ENCODE results near the gene LRCH1. TPM values are rescaled to one million over a fixed set of nuclear protein-coding genes. Genes with fewer than 3 reads are reported as not detected.

The LRCH1 gene
- total and polyA plus RNA-seq, 2 of the 4 experiments (the other 2 are of a cell fraction): 7.0 to 8.8 TPM

GRCh38 chr13:46556418-46556779 lies 3.4 kb downstream of the LRCH1 start:
- in situ Hi-C loops (cut with MboI; ENCODE audit: low sequenced_read_pairs): loop anchor here (10.0 kb wide), 1 partner anchor 128 kb away; no protein-coding TSS in a partner anchor
- POLR2A ChIA-PET (ENCODE audit: unreplicated experiment): no interaction called here

More at GRCh38 chr13:46556418-46556779, 3.4 kb downstream of the LRCH1 start:
- Histone ChIP-seq H3K27me3 (ENCODE audit: control insufficient read depth, insufficient read depth, low read length) (no peaks in the 10 kb centered on the region), H2AK5ac (ENCODE audit: low read depth, low read length) (no peak overlapping the region), H3K79me1 (ENCODE audit: low read depth in 1 of 2, low read length in 2 of 2) (peaks cover 18 to 58% of the 10 kb centered on the region in 2 experiments), H4K91ac (ENCODE audit: insufficient read depth, low read depth, low read length) (no peak overlapping the region), H3K23ac (ENCODE audit: low read depth, low read length) (no peak overlapping the region), H2BK15ac (ENCODE audit: low read depth, low read length) (no peak overlapping the region), H3K4me1 (ENCODE audit: control insufficient read depth, insufficient read depth, low read length) (peaks cover 7% of the 10 kb centered on the region), H3K36me3 (ENCODE audit: control insufficient read depth, insufficient read depth, low read length) (no peaks in the 10 kb centered on the region), H2AFZ (replicated peaks; ENCODE audit: low read length, poor library complexity) (no peak overlapping the region), H3K9me1 (ENCODE audit: insufficient read depth, low read length) (peaks cover 10% of the 10 kb centered on the region), H4K8ac (ENCODE audit: low read depth in 2 of 2, low read length in 2 of 2) (no peak overlapping the region), H3K4me3 (ENCODE audit: insufficient read depth, low read depth, low read length) (no peak overlapping the region), H3K4ac (ENCODE audit: low read depth, low read length) (no peak overlapping the region), H3K9ac (ENCODE audit: low read depth, low read length) (no peak overlapping the region), H2BK5ac (ENCODE audit: low read depth, low read length, poor library complexity, severe bottlenecking) (no peak overlapping the region), H4K20me1 (ENCODE audit: insufficient read depth, low read length) (peaks cover 24% of the 10 kb centered on the region; the same call in 1 of the 2 replicates), H3K56ac (ENCODE audit: extremely low read depth, insufficient read depth, low read length) (no peak overlapping the region), H2BK120ac (ENCODE audit: low read depth, low read length) (no peak overlapping the region), H2BK20ac (ENCODE audit: low read depth, low read length) (no peak overlapping the region), H3K14ac (replicated peaks; ENCODE audit: low read depth, low read length) (no peak overlapping the region), H3K9me3 (ENCODE audit: control insufficient read depth, insufficient read depth, low read length) (no peaks in the 10 kb centered on the region), H3K4me2 (ENCODE audit: low read depth, low read length) (no peak overlapping the region), H2AK9ac (replicated peaks; ENCODE audit: low read depth, low read length, poor library complexity) (no peak overlapping the region), H3K18ac (ENCODE audit: low read depth, low read length) (no peak overlapping the region), H4K5ac (ENCODE audit: low read depth, low read length) (no peak overlapping the region), H3K27ac (ENCODE audit: insufficient read depth, low read length) (no peak overlapping the region)
- no peak for ATAC-seq (ENCODE audit: low read depth)
- TF ChIP-seq CHD1 (IDR thresholded peaks at IDR 0.05; ENCODE audit: low read depth, low read length) (no peak), BHLHE40 (IDR thresholded peaks at IDR 0.05; ENCODE audit: low read depth, low read length) (no peak), NFE2L2 (IDR thresholded peaks at IDR 0.05; ENCODE audit: low read depth, low read length) (no peak), CEBPB (IDR thresholded peaks at IDR 0.05; ENCODE audit: low read depth, low read length) (no peak), MXI1 (IDR thresholded peaks at IDR 0.05; ENCODE audit: borderline replicate concordance, low read depth, low read length) (no peak), FOS (IDR thresholded peaks at IDR 0.05; ENCODE audit: low read depth, low read length) (no peak), CTCF (conservative IDR thresholded peaks at IDR 0.05; ENCODE audit: low read depth, low read length) (no peak), SMC3 (IDR thresholded peaks at IDR 0.05; ENCODE audit: low read depth, low read length) (no peak), MAZ (IDR thresholded peaks at IDR 0.05; ENCODE audit: borderline replicate concordance, low read depth, low read length) (no peak), RAD21 (IDR thresholded peaks at IDR 0.05; ENCODE audit: low read length) (no peak), ELK1 (IDR thresholded peaks at IDR 0.05; ENCODE audit: borderline replicate concordance, low read depth, low read length) (no peak), RFX5 (IDR thresholded peaks at IDR 0.05; ENCODE audit: low read depth, low read length) (no peak), RCOR1 (IDR thresholded peaks at IDR 0.05; ENCODE audit: insufficient replicate concordance, low read length) (no peak)
- CTCF ChIA-PET: no interaction called here
- no CpG with 5 or more reads among the region's 6 CpGs for WGBS, 2 experiments (ENCODE audit: extremely low coverage in 2 of 2, insufficient read length in 1 of 2)
- intact Hi-C loops (cut with micrococcal nuclease) (loop anchor here (5.0 kb wide), 1 partner anchor 36 kb away; no protein-coding TSS in a partner anchor), dilution Hi-C loops (cut with HindIII; ENCODE audit: low sequenced_read_pairs, unreplicated experiment) (no loop called here)
- no peak for DNase-seq
- BruUV-seq (replicated peaks): no TSS peak
